Measurements from ENCODE around the gene KIFC3. TPM values are rescaled to one million over a fixed set of nuclear protein-coding genes. Genes with fewer than 3 reads are reported as not detected.

KIFC3 gene
- total and polyA plus RNA-seq, 2 of the 13 experiments (the other 11 are each of a cell fraction or from before 2014, with no cell fraction given) = 42.1 to 45.3 TPM

DNA sequence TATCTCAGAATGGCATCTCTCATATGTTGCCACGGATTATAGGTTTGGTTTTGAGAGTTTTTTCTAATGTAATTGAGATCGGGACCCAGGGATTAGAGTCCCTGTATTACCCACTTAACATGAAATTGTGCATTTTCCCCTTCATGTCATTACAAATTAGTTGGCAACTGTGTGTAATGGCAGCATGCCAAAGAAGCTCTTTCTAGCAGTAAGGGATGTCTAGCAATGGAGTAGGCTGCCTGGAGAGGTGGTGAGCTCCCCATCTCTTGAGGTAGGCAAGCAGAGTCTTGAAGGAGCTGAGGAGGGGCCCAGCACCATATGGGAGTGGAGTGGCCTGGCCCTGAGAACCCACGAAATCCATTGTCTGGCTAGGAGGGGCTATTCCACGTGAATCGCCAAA, 76.7 kb downstream of the KIFC3 start:
- no peaks in the 10 kb centered on the region for H3K36me3 ChIP-seq (replicated peaks in 1 of 2; ENCODE audit: control insufficient read depth in 1 of 2, insufficient read depth in 2 of 2, low read length in 2 of 2)
- POLR2A ChIA-PET = interaction anchor here (1.8 kb wide), 1 partner anchor 10 kb away, joined by 6 read pairs; the partner anchor contains the start of gene KATNB1
- CTCF ChIA-PET (ENCODE audit: low intra/inter-chr PET ratio, low total read pairs) = interaction anchor here (0.9 kb wide), 1 partner anchor 77 kb away, joined by 3 read pairs; no protein-coding TSS in a partner anchor
- peaks cover 25% of the 10 kb centered on the region for H3K4me1 ChIP-seq (ENCODE audit: insufficient read depth, low read length)
- H3K27me3 ChIP-seq (ENCODE audit: control insufficient read depth in 1 of 2, insufficient read depth in 2 of 2, low read length in 2 of 2) = no peaks in the 10 kb centered on the region
- TF ChIP-seq, protein P1, sequence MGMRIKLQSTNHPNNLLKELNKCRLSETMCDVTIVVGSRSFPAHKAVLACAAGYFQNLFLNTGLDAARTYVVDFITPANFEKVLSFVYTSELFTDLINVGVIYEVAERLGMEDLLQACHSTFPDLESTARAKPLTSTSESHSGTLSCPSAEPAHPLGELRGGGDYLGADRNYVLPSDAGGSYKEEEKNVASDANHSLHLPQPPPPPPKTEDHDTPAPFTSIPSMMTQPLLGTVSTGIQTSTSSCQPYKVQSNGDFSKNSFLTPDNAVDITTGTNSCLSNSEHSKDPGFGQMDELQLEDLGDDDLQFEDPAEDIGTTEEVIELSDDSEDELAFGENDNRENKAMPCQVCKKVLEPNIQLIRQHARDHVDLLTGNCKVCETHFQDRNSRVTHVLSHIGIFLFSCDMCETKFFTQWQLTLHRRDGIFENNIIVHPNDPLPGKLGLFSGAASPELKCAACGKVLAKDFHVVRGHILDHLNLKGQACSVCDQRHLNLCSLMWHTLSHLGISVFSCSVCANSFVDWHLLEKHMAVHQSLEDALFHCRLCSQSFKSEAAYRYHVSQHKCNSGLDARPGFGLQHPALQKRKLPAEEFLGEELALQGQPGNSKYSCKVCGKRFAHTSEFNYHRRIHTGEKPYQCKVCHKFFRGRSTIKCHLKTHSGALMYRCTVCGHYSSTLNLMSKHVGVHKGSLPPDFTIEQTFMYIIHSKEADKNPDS (CRISPR knock-in tag; IDR thresholded peaks at IDR 0.05) = no peak
- TF ChIP-seq SUZ12 (IDR thresholded peaks at IDR 0.05; ENCODE audit: low read depth, low read length) (no peak), ZKSCAN5 (CRISPR knock-in tag; IDR thresholded peaks at IDR 0.05) (no peak), ZNF17 (CRISPR knock-in tag; IDR thresholded peaks at IDR 0.05) (no peak), ZNF350 (CRISPR knock-in tag; IDR thresholded peaks at IDR 0.05; ENCODE audit: borderline replicate concordance, low read depth) (no peak), ADNP (CRISPR knock-in tag; IDR thresholded peaks at IDR 0.05) (no peak), HNRNPH1 (optimal IDR thresholded peaks at IDR 0.05; ENCODE audit: low read depth, low read length) (no peak), ZNF678 (CRISPR knock-in tag; IDR thresholded peaks at IDR 0.05) (no peak), ZNF83 (CRISPR knock-in tag; IDR thresholded peaks at IDR 0.05; ENCODE audit: borderline replicate concordance) (no peak), ZNF747 (CRISPR knock-in tag; IDR thresholded peaks at IDR 0.05; ENCODE audit: borderline replicate concordance) (no peak), KDM5A (IDR thresholded peaks at IDR 0.05; ENCODE audit: borderline replicate concordance, low read length) (no peak)
- TF ChIP-seq, protein P2, sequence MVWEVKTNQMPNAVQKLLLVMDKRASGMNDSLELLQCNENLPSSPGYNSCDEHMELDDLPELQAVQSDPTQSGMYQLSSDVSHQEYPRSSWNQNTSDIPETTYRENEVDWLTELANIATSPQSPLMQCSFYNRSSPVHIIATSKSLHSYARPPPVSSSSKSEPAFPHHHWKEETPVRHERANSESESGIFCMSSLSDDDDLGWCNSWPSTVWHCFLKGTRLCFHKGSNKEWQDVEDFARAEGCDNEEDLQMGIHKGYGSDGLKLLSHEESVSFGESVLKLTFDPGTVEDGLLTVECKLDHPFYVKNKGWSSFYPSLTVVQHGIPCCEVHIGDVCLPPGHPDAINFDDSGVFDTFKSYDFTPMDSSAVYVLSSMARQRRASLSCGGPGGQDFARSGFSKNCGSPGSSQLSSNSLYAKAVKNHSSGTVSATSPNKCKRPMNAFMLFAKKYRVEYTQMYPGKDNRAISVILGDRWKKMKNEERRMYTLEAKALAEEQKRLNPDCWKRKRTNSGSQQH (CRISPR knock-in tag; IDR thresholded peaks at IDR 0.05; ENCODE audit: low read depth) = no peak
- H2AFZ ChIP-seq (ENCODE audit: low read length) = no peak overlapping the region
- no peak overlapping the region for H3K27ac ChIP-seq (ENCODE audit: extremely low read length, insufficient read depth, low read length)
- intact Hi-C loops (cut with micrococcal nuclease; ENCODE audit: unreplicated experiment) (no loop called here), in situ Hi-C loops (cut with HindIII; ENCODE audit: extremely low pct_ligation_motif_present, low pct_unique_long_range_greater_than_20kb) (loop anchor here (5.0 kb wide), 1 partner anchor 123 kb away; no protein-coding TSS in a partner anchor)
- H3K4me3 ChIP-seq (replicated peaks in 1 of 3; ENCODE audit: insufficient read depth in 1 of 3, low read depth in 2 of 3, low read length in 3 of 3) = no peak overlapping the region
- no peak overlapping the region for H3K4me2 ChIP-seq (ENCODE audit: low read depth, low read length)
- WGBS (ENCODE audit: low lambda C conversion rate) = 58% methylated on average over 3 of the region's 5 CpGs
- no peaks in the 10 kb centered on the region for H3K9me3 ChIP-seq (ENCODE audit: low read length)
- no peak for FAIRE-seq
- no peak overlapping the region for H3K9ac ChIP-seq (ENCODE audit: insufficient read depth, low read depth, low read length)
- no peaks in the 10 kb centered on the region for H3K79me2 ChIP-seq (ENCODE audit: insufficient read depth, low read length)
- H4K20me1 ChIP-seq (ENCODE audit: insufficient read depth, low read length) = no peaks in the 10 kb centered on the region
- no peak for ATAC-seq
- BruUV-seq (replicated peaks) = no TSS peak
- no peak for DNase-seq (ENCODE audit: low spot score)

Measured in HepG2 (cell line).